ENCODE results near the gene RSPH10B.

- no peak for TF ChIP-seq CTCF (IDR thresholded peaks at IDR 0.05)
- TF ChIP-seq POLR2A (IDR thresholded peaks at IDR 0.05): no peak
Measured at GRCh38 chr7:6015917-6016652, 45.6 kb upstream of the RSPH10B start.
